Umbilical cord (tissue), 2 donors: ENCODE measurements around the gene SPATA31E1. TPM values are rescaled to one million over a fixed set of nuclear protein-coding genes. Genes with fewer than 3 reads are reported as not detected.
"Not testable (repeated sequence)": the region's sequence is repeated elsewhere in the genome, so short reads cannot be mapped to it uniquely, and the experiment has no call there.

Experiments
- DNase-seq: peaks from one replicate; pipeline ENCODE4 v3.0.0-alpha.2; 2015; ENCODE audit warnings: low spot score
- total RNA-seq: library from RNA; depleted of rRNA; stranded (reverse); fragments of >200 nt; gene quantifications from one replicate; pipeline ENCODE4 v1.2.3, GENCODE V29; 2014; ENCODE audit warnings: low replicate concordance; ENCODE audit not compliant: insufficient read depth

The SPATA31E1 gene
- 2.9 TPM for total RNA-seq

GRCh38 chr9:87882627-87883026 lies at the start of gene SPATA31E1:
SPATA31E1 (plus strand) TSS chr9:87882877; CDS start chr9:87882892, 15 bp downstream.
- DNase-seq = no peak

- DNase-seq = no peak
Measured at GRCh38 chr9:87834357-87834756, 48.3 kb upstream of the SPATA31E1 start.

GRCh38 chr9:87836536-87836935 lies 46.1 kb upstream of the SPATA31E1 start:
- peak; percentile 81 for DNase-seq

GRCh38 chr9:87836951-87837705 lies 45.5 kb upstream of the SPATA31E1 start:
- peak; percentile 86 for DNase-seq

- DNase-seq = peak; percentile 80
Measured at GRCh38 chr9:87840134-87840533, 42.5 kb upstream of the SPATA31E1 start.

GRCh38 chr9:87842878-87843585 lies 39.6 kb upstream of the SPATA31E1 start:
- no peak for DNase-seq

- no peak for DNase-seq
Measured at GRCh38 chr9:87844506-87844905, 38.2 kb upstream of the SPATA31E1 start.

- not testable (repeated sequence) for DNase-seq
Measured at GRCh38 chr9:87847817-87848216, 34.9 kb upstream of the SPATA31E1 start.

GRCh38 chr9:87849144-87849758 lies 33.4 kb upstream of the SPATA31E1 start:
- peak; percentile 46 for DNase-seq

- peak; percentile 45 for DNase-seq
Measured at GRCh38 chr9:87850391-87850790, 32.3 kb upstream of the SPATA31E1 start.

GRCh38 chr9:87851186-87851585 lies 31.5 kb upstream of the SPATA31E1 start:
- DNase-seq = not testable (repeated sequence)

GRCh38 chr9:87853302-87853701 lies 29.4 kb upstream of the SPATA31E1 start:
- no peak for DNase-seq

GRCh38 chr9:87853876-87854579 lies 28.6 kb upstream of the SPATA31E1 start:
- DNase-seq = no peak

- DNase-seq = no peak
Measured at GRCh38 chr9:87854580-87854955, 28.1 kb upstream of the SPATA31E1 start.

GRCh38 chr9:87855061-87855460 lies 27.6 kb upstream of the SPATA31E1 start:
- no peak for DNase-seq

GRCh38 chr9:87857141-87857947 lies 25.3 kb upstream of the SPATA31E1 start:
- DNase-seq = no peak

GRCh38 chr9:87857948-87858335 lies 24.7 kb upstream of the SPATA31E1 start:
- no peak for DNase-seq

- DNase-seq = no peak
Measured at GRCh38 chr9:87859137-87859536, 23.5 kb upstream of the SPATA31E1 start.

- DNase-seq = no peak
Measured at GRCh38 chr9:87859786-87860185, 22.9 kb upstream of the SPATA31E1 start.

- no peak for DNase-seq
Measured at GRCh38 chr9:87861332-87861731, 21.3 kb upstream of the SPATA31E1 start.
